C4-2B (cell line): ENCODE measurements around the gene COLGALT1.

Source experiments
- H3K27ac ChIP-seq: fragments of 450-650 bp; 2 replicates; pipeline ENCODE4 v1.5.1; 2017
- CTCF ChIP-seq: fragments of 450-650 bp; conservative IDR thresholded peaks from 2 replicates; pipeline ENCODE4 v1.5.1; 2017; ENCODE audit warnings: mild to moderate bottlenecking
- ZFX ChIP-seq: fragments of 450-650 bp; IDR thresholded peaks from 2 replicates; pipeline ENCODE4 v1.6.1; 2017

The COLGALT1 gene

DNA sequence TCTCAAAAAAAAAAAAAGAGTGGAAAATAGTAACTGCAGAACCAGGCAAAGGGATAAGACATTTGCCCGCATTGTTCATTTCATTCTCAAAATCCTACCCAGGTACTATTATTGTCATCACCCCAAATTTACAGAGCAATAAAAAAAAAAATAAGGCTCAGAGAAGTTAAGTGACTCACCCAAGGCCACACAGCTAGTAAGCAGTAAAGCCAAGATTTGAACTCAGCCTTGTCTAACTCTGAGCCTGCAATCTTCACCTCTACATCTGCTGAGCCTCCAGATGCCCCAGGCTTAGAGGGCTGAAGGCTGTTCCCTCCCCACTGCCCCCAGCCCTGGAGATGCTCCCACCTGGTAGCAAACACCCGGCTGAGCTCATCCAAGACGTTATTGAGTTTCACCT lies 71.7 kb downstream of the COLGALT1 start:
- TF ChIP-seq ZFX: no peak
- TF ChIP-seq CTCF: no peak
- H3K27ac ChIP-seq: no peak overlapping the region

- no peak for TF ChIP-seq CTCF
- H3K27ac ChIP-seq: no peak overlapping the region
Observed at GRCh38 chr19:17627921-17628320, 72.5 kb downstream of the COLGALT1 start.

DNA sequence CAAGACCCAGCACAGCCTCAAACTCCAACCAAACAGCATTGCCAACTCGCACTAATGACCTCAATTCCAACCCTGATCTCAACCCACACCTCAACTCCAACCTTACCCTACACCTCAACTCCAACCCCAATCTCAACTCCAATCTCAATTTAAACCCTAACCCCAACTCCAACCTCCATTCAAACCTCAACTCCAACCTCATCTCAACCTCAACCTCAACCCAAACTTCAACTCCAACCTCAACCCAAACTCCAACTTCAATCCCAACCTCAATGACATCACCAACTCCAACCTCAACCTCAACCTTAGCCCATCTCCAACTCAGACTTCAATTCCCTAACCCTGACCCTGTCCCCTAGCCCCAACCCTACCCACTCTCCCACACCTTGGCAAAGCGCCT lies 74.3 kb downstream of the COLGALT1 start:
- no peak for TF ChIP-seq CTCF
- no peak overlapping the region for H3K27ac ChIP-seq

DNA sequence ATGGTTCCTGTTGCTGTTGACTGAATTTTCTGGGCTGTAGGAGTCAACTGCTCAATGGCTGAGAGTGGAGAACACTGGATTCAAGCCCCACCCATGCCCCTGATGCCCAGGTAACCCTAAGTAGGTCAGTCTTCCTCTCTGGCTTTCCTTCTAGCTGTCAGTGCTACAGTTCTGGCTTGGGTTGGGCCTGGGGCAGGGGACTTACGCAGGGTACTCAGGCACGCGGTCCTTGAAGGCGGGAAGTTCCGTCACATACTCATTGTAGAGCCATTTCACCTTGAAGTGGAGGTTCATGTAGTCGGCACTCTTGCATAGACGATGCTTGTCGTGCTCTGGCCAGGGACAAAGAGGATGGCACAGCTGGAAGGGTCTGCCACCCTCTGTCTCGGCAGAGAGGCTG lies 77.1 kb downstream of the COLGALT1 start:
- H3K27ac ChIP-seq: no peak overlapping the region
- TF ChIP-seq ZFX (no peak), CTCF (no peak)
